Measurements from ENCODE around the gene KISS1R. TPM values are rescaled to one million over a fixed set of nuclear protein-coding genes. Genes with fewer than 3 reads are reported as not detected.
"Not testable (repeated sequence)": the region's sequence is repeated elsewhere in the genome, so short reads cannot be mapped to it uniquely, and the experiment has no call there.

KISS1R gene
- total RNA-seq, 2 donors from 2014 or later: not detected

- H3K27me3 ChIP-seq (replicated peaks; ENCODE audit: insufficient read depth): no peaks in the 10 kb centered on the region
- TF ChIP-seq CTCF (IDR thresholded peaks at IDR 0.05) (no peak), POLR2A (IDR thresholded peaks at IDR 0.05) (no peak), POLR2AphosphoS5 (IDR thresholded peaks at IDR 0.05) (no peak)
- intact Hi-C loops (cut with DNase I): no loop called here
- H3K4me1 ChIP-seq (replicated peaks): peaks cover 8% of the 10 kb centered on the region
- no peak for DNase-seq (ENCODE audit: low spot score)
- H3K36me3 ChIP-seq: no peaks in the 10 kb centered on the region
- H3K9me3 ChIP-seq: no peaks in the 10 kb centered on the region
- H3K4me3 ChIP-seq: no peak overlapping the region
- 48% methylated on average over 25 of the region's 27 CpGs for WGBS
- no peak overlapping the region for H3K27ac ChIP-seq
These were observed 39.8 kb downstream of the KISS1R start for GRCh38 chr19:956766-957440.

- H3K36me3 ChIP-seq; intact Hi-C loops (cut with DNase I); H3K27ac ChIP-seq; H3K9me3 ChIP-seq; H3K4me1 ChIP-seq (replicated peaks); H3K27me3 ChIP-seq (replicated peaks; ENCODE audit: insufficient read depth); DNase-seq (ENCODE audit: low spot score); H3K4me3 ChIP-seq: not testable (repeated sequence)
- WGBS: 92% methylated on average over 9 of the region's 9 CpGs
These were observed 40.4 kb downstream of the KISS1R start for GRCh38 chr19:957578-957977.

- DNase-seq (ENCODE audit: low spot score): no peak
These were observed 42.1 kb downstream of the KISS1R start for GRCh38 chr19:958967-959855.

GRCh38 chr19:960020-960419 is 42.9 kb downstream of the KISS1R start:
- DNase-seq (ENCODE audit: low spot score): no peak
- Histone ChIP-seq H3K9me3 (no peaks in the 10 kb centered on the region), H3K4me1 (replicated peaks) (no peaks in the 10 kb centered on the region), H3K27ac (no peak overlapping the region), H3K36me3 (no peaks in the 10 kb centered on the region), H3K4me3 (no peak overlapping the region), H3K27me3 (replicated peaks; ENCODE audit: insufficient read depth) (no peaks in the 10 kb centered on the region)
- WGBS: 63% methylated on average over 12 of the region's 12 CpGs
- intact Hi-C loops (cut with DNase I): no loop called here
- no peak for TF ChIP-seq POLR2AphosphoS5 (IDR thresholded peaks at IDR 0.05)

More at GRCh38 chr19:958967-959855, 42.1 kb downstream of the KISS1R start:
- no peaks in the 10 kb centered on the region for H3K4me1 ChIP-seq (replicated peaks)
- TF ChIP-seq CTCF (IDR thresholded peaks at IDR 0.05) (no peak), POLR2AphosphoS5 (IDR thresholded peaks at IDR 0.05) (peak; percentile 17)
- no peaks in the 10 kb centered on the region for H3K9me3 ChIP-seq
- no peak overlapping the region for H3K4me3 ChIP-seq
- WGBS: 84% methylated on average over 36 of the region's 36 CpGs
- H3K27me3 ChIP-seq (replicated peaks; ENCODE audit: insufficient read depth): no peaks in the 10 kb centered on the region
- no peak overlapping the region for H3K27ac ChIP-seq
- H3K36me3 ChIP-seq: no peaks in the 10 kb centered on the region
- intact Hi-C loops (cut with DNase I): no loop called here

GRCh38 chr19:960601-960938 is 43.4 kb downstream of the KISS1R start:
- Histone ChIP-seq H3K9me3 (no peaks in the 10 kb centered on the region), H3K4me1 (replicated peaks) (no peaks in the 10 kb centered on the region), H3K4me3 (no peak overlapping the region), H3K27me3 (replicated peaks; ENCODE audit: insufficient read depth) (no peaks in the 10 kb centered on the region), H3K27ac (no peak overlapping the region), H3K36me3 (no peaks in the 10 kb centered on the region)
- DNase-seq (ENCODE audit: low spot score): no peak
- intact Hi-C loops (cut with DNase I): no loop called here
- 79% methylated on average over 8 of the region's 8 CpGs for WGBS
- TF ChIP-seq CTCF (IDR thresholded peaks at IDR 0.05): no peak
- TF ChIP-seq POLR2A (IDR thresholded peaks at IDR 0.05): no peak
- no peak for TF ChIP-seq POLR2AphosphoS5 (IDR thresholded peaks at IDR 0.05)
